GM23248 (cell line): ENCODE measurements around the gene ADGRA3. TPM values are rescaled to one million over a fixed set of nuclear protein-coding genes. Genes with fewer than 3 reads are reported as not detected.

Source experiments
- DNase-seq: peaks from one replicate; pipeline ENCODE4 v3.0.0-alpha.2; 2015
- H2AFZ ChIP-seq: fragments of 200-600 bp; sonication (generic); 2 replicates; pipeline ENCODE4 v1.6.1; 2016; ENCODE audit warnings: antibody characterized with exemption
- H3F3A ChIP-seq: fragments of 200-600 bp; sonication (generic); 2 replicates; pipeline ENCODE4 v1.6.1; 2016; ENCODE audit warnings: mild to moderate bottlenecking, antibody characterized with exemption, mixed run types; ENCODE audit not compliant: insufficient read depth
- H3K27ac ChIP-seq: fragments of 200-600 bp; sonication (generic); 2 replicates; pipeline ENCODE4 v1.5.1; 2016; ENCODE audit warnings: mild to moderate bottlenecking
- H3K27me3 ChIP-seq: fragments of 200-600 bp; sonication (generic); replicated peaks from 2 replicates; pipeline ENCODE4 v1.6.1; 2016; ENCODE audit warnings: mild to moderate bottlenecking; ENCODE audit not compliant: insufficient read depth
- H3K36me3 ChIP-seq: fragments of 200-600 bp; sonication (generic); 2 replicates; pipeline ENCODE4 v1.6.1; 2016; ENCODE audit warnings: low read depth, mild to moderate bottlenecking
- H3K4me1 ChIP-seq: fragments of 200-600 bp; sonication (generic); 2 replicates; pipeline ENCODE4 v1.6.1; 2016; ENCODE audit warnings: mild to moderate bottlenecking; ENCODE audit not compliant: insufficient read depth
- H3K4me2 ChIP-seq: fragments of 200-600 bp; sonication (generic); one replicate; pipeline ENCODE4 v1.6.1; 2016; ENCODE audit warnings: mild to moderate bottlenecking; ENCODE audit not compliant: unreplicated experiment
- H3K4me3 ChIP-seq: fragments of 200-600 bp; sonication (generic); 2 replicates; pipeline ENCODE4 v1.5.1; 2016; ENCODE audit warnings: mild to moderate bottlenecking
- H3K79me2 ChIP-seq: fragments of 200-600 bp; sonication (generic); 2 replicates; pipeline ENCODE4 v1.6.1; 2016; ENCODE audit warnings: mild to moderate bottlenecking; ENCODE audit not compliant: insufficient read depth
- H3K9ac ChIP-seq: fragments of 200-600 bp; sonication (generic); 2 replicates; pipeline ENCODE4 v1.6.1; 2016; ENCODE audit warnings: mild to moderate bottlenecking
- H3K9me2 ChIP-seq: fragments of 200-600 bp; sonication (generic); 2 replicates; pipeline ENCODE4 v1.6.1; 2016; ENCODE audit warnings: mixed run types, mild to moderate bottlenecking, moderate library complexity; ENCODE audit not compliant: insufficient read depth
- H3K9me3 ChIP-seq: fragments of 200-600 bp; sonication (generic); one replicate; pipeline ENCODE4 v1.6.1; 2017; ENCODE audit warnings: low read depth
- H4K20me1 ChIP-seq: fragments of 200-600 bp; sonication (generic); 2 replicates; pipeline ENCODE4 v1.6.0; 2016; ENCODE audit not compliant: insufficient read depth
- EZH2 ChIP-seq: fragments of 200-600 bp; sonication (generic); IDR thresholded peaks from 2 replicates; pipeline ENCODE4 v1.6.1; 2018; ENCODE audit warnings: antibody characterized with exemption, mild to moderate bottlenecking; ENCODE audit not compliant: insufficient read depth, poor library complexity, severe bottlenecking
- EZH2phosphoT487 ChIP-seq: fragments of 200-600 bp; sonication (generic); IDR thresholded peaks from 2 replicates; pipeline ENCODE4 v1.6.1; 2018; ENCODE audit warnings: antibody characterized with exemption, moderate library complexity, mild to moderate bottlenecking, low read depth; ENCODE audit not compliant: insufficient read depth
- WGBS, 2 experiments: methylation state at CpG; one replicate each; pipeline ENCODE4 v1.1.6; 2015 to 2017; ENCODE audit warnings: low lambda C conversion rate in 2 of 2, low coverage in 1 of 2; ENCODE audit errors: missing lambda C conversion rate in 2 of 2; 5-methylcytosine and 5-hydroxymethylcytosine counted together
- in situ Hi-C: fragments of 300-500 bp; cut with MboI; formaldehyde crosslinking; loops from 2 replicates; pipeline ENCODE4 v1.15.0; 2020
- polyA plus RNA-seq: library from polyadenylated mRNA; unstranded; fragments of >200 nt; fragmentation: Nextera tagmentation; extraction: Ambion mirVana; gene quantifications from 2 replicates; pipeline ENCODE4 v1.2.1, GENCODE V29; 2016
- total RNA-seq: library from RNA; depleted of rRNA; stranded (reverse); fragments of >200 nt; shearing (Covaris generic); gene quantifications from 2 replicates; pipeline ENCODE4 v1.2.3, GENCODE V29; 2014

ADGRA3 gene
- total and polyA plus RNA-seq, 2 experiments from 2014 or later: 1.1 to 7.8 TPM

GRCh38 chr4:22552812-22553211, 36.9 kb upstream of the ADGRA3 start:
- H3K4me2 ChIP-seq: no peak overlapping the region
- no peaks in the 10 kb centered on the region for H3K27me3 ChIP-seq
- no peak for DNase-seq
- no peaks in the 10 kb centered on the region for H3K9me2 ChIP-seq
- TF ChIP-seq EZH2 (no peak), EZH2phosphoT487 (no peak)
- in situ Hi-C loops: no loop called here
- no peak overlapping the region for H3K9ac ChIP-seq
- no peaks in the 10 kb centered on the region for H3F3A ChIP-seq
- no peaks in the 10 kb centered on the region for H3K9me3 ChIP-seq
- no peak overlapping the region for H2AFZ ChIP-seq
- no peaks in the 10 kb centered on the region for H4K20me1 ChIP-seq
- WGBS, 2 experiments: 57 to 62% methylated on average over 3 of the region's 3 CpGs
- H3K79me2 ChIP-seq: no peaks in the 10 kb centered on the region
- no peaks in the 10 kb centered on the region for H3K36me3 ChIP-seq
- H3K4me3 ChIP-seq: no peak overlapping the region
- no peaks in the 10 kb centered on the region for H3K4me1 ChIP-seq
- no peak overlapping the region for H3K27ac ChIP-seq

- no peak for TF ChIP-seq EZH2phosphoT487
- no peak for TF ChIP-seq EZH2
- DNase-seq: no peak
- 3 to 17% methylated on average over 1 of the region's 1 CpG for WGBS, 2 experiments
- no peak overlapping the region for H3K4me3 ChIP-seq
- in situ Hi-C loops: no loop called here
- no peak overlapping the region for H3K27ac ChIP-seq
- no peak overlapping the region for H3K9ac ChIP-seq
- H4K20me1 ChIP-seq: no peaks in the 10 kb centered on the region
- H3K79me2 ChIP-seq: no peaks in the 10 kb centered on the region
- H3K36me3 ChIP-seq: no peaks in the 10 kb centered on the region
- H3K9me2 ChIP-seq: no peaks in the 10 kb centered on the region
- H2AFZ ChIP-seq: no peak overlapping the region
- H3K27me3 ChIP-seq: no peaks in the 10 kb centered on the region
- no peaks in the 10 kb centered on the region for H3K4me1 ChIP-seq
- no peak overlapping the region for H3K4me2 ChIP-seq
- no peaks in the 10 kb centered on the region for H3K9me3 ChIP-seq
- no peaks in the 10 kb centered on the region for H3F3A ChIP-seq
These were observed 35.7 kb upstream of the ADGRA3 start for GRCh38 chr4:22551550-22551949.

- no peak overlapping the region for H3K27ac ChIP-seq
- H3F3A ChIP-seq: no peaks in the 10 kb centered on the region
- H3K4me2 ChIP-seq: no peak overlapping the region
- DNase-seq: no peak
- H3K27me3 ChIP-seq: no peaks in the 10 kb centered on the region
- H3K79me2 ChIP-seq: no peaks in the 10 kb centered on the region
- H2AFZ ChIP-seq: no peak overlapping the region
- no peak overlapping the region for H3K9ac ChIP-seq
- no peaks in the 10 kb centered on the region for H4K20me1 ChIP-seq
- no peak for TF ChIP-seq EZH2phosphoT487
- no peak for TF ChIP-seq EZH2
- no peak overlapping the region for H3K4me3 ChIP-seq
- in situ Hi-C loops: no loop called here
- no peaks in the 10 kb centered on the region for H3K4me1 ChIP-seq
- H3K9me3 ChIP-seq: no peaks in the 10 kb centered on the region
- no peaks in the 10 kb centered on the region for H3K36me3 ChIP-seq
- WGBS, 2 experiments: 22 to 33% methylated on average over 3 of the region's 3 CpGs
- no peaks in the 10 kb centered on the region for H3K9me2 ChIP-seq
These were observed 30.4 kb upstream of the ADGRA3 start for GRCh38 chr4:22546299-22546698.

GRCh38 chr4:22539251-22539650, 23.4 kb upstream of the ADGRA3 start:
- Histone ChIP-seq H3K9me2 (no peaks in the 10 kb centered on the region), H3K9ac (no peak overlapping the region), H2AFZ (no peak overlapping the region), H3K36me3 (no peaks in the 10 kb centered on the region), H3K4me3 (no peak overlapping the region), H4K20me1 (no peaks in the 10 kb centered on the region), H3K9me3 (no peaks in the 10 kb centered on the region), H3K27me3 (no peaks in the 10 kb centered on the region; the same call in 1 of the 2 replicates), H3K4me1 (no peaks in the 10 kb centered on the region), H3F3A (no peaks in the 10 kb centered on the region), H3K27ac (no peak overlapping the region), H3K4me2 (no peak overlapping the region), H3K79me2 (no peaks in the 10 kb centered on the region)
- TF ChIP-seq EZH2phosphoT487 (no peak), EZH2 (no peak)
- in situ Hi-C loops: no loop called here
- WGBS, 2 experiments: 24 to 32% methylated on average over 2 of the region's 2 CpGs
- no peak for DNase-seq

- Histone ChIP-seq H3K4me3 (no peak overlapping the region), H3K9me2 (no peaks in the 10 kb centered on the region), H3K79me2 (no peaks in the 10 kb centered on the region), H3K4me1 (no peaks in the 10 kb centered on the region), H4K20me1 (no peaks in the 10 kb centered on the region), H3K27me3 (no peaks in the 10 kb centered on the region; the same call in 1 of the 2 replicates), H2AFZ (no peak overlapping the region), H3K27ac (no peak overlapping the region), H3K9ac (no peak overlapping the region), H3K36me3 (no peaks in the 10 kb centered on the region), H3K9me3 (no peaks in the 10 kb centered on the region), H3K4me2 (no peak overlapping the region), H3F3A (no peaks in the 10 kb centered on the region)
- in situ Hi-C loops: no loop called here
- TF ChIP-seq EZH2phosphoT487 (no peak), EZH2 (no peak)
- DNase-seq: no peak
These were observed 22.0 kb upstream of the ADGRA3 start for GRCh38 chr4:22537864-22538263.
